HepG2 (cell line): ENCODE data around the gene ABCA4. TPM values are rescaled to one million over a fixed set of nuclear protein-coding genes. Genes with fewer than 3 reads are reported as not detected.

Experiments
- ATAC-seq: fragments of 200-7000 bp; cut with Tn5 transposase; 3 replicates; pipeline ENCODE4 v1.9.1; 2020; ENCODE audit warnings: mild to moderate bottlenecking, moderate library complexity
- BruUV-seq: library from RNA; stranded (reverse); fragments of 400-500 nt; replicated peaks from 2 replicates; lab custom pipeline; 2021; lab: Mats Ljungman, UMichigan
- CTCF ChIA-PET: fragments of 300-600 bp; formaldehyde crosslinking; extraction: SDS; loops from one replicate; lab custom pipeline; 2021; ENCODE audit warnings: low total read pairs, inconsistent platforms, low intra/inter-chr PET ratio; lab: Yijun Ruan, JAX
- POLR2A ChIA-PET: fragments of 350-600 bp; sonication (Branson Sonifier 250); formaldehyde crosslinking; loops from one replicate; lab custom pipeline; 2020; ENCODE audit warnings: antibody characterized with exemption, inconsistent platforms; lab: Yijun Ruan, JAX
- DNase-seq: peaks from one replicate; pipeline ENCODE4 v3.0.0-alpha.2; 2015; ENCODE audit warnings: low spot score
- FAIRE-seq: peaks from 3 replicates; lab custom pipeline; 2011; peaks lifted over from hg19 to GRCh38; lab: Jason Lieb, UNC
- H2AFZ ChIP-seq: one replicate; pipeline ENCODE4 v1.6.1; 2011; ENCODE audit warnings: low read length, inconsistent platforms
- H3K27ac ChIP-seq: fragments of 300-600 bp; 3 replicates; pipeline ENCODE4 v1.8.0; 2011; ENCODE audit warnings: mixed run types, mild to moderate bottlenecking, mixed read lengths, low read length, inconsistent platforms; ENCODE audit not compliant: insufficient read depth; ENCODE audit errors: extremely low read length
- H3K27me3 ChIP-seq, 2 experiments: fragments of 200-600 bp in 1 of 2; 2 replicates in 1 of 2; 3 replicates in 1 of 2; pipeline versions ENCODE4 v1.6.0 to v1.8.0; 2011; ENCODE audit warnings: low read length in 2 of 2, mild to moderate bottlenecking in 2 of 2, moderate library complexity in 2 of 2, inconsistent platforms in 1 of 2; ENCODE audit not compliant: insufficient read depth in 2 of 2, control insufficient read depth in 1 of 2
- H3K36me3 ChIP-seq, 2 experiments: fragments of 200-600 bp in 1 of 2; replicated peaks in 1 of 2; 2 replicates in 1 of 2; 3 replicates in 1 of 2; pipeline versions ENCODE4 v1.5.1 to v1.8.0; 2011; ENCODE audit warnings: low read length in 2 of 2, inconsistent platforms in 1 of 2; ENCODE audit not compliant: insufficient read depth in 2 of 2, control insufficient read depth in 1 of 2
- H3K4me1 ChIP-seq: 2 replicates; pipeline ENCODE4 v1.5.1; 2012; ENCODE audit warnings: low read length, inconsistent platforms; ENCODE audit not compliant: insufficient read depth
- H3K4me2 ChIP-seq: 2 replicates; pipeline ENCODE4 v1.6.0; 2011; ENCODE audit warnings: low read depth, low read length, inconsistent platforms
- H3K4me3 ChIP-seq, 3 experiments: fragments of 200-600 bp in 1 of 3; sonication (generic), shearing (Covaris generic) in 1 of 3; replicated peaks in 1 of 3; 2 replicates each; pipeline ENCODE4 v1.5.1; 2011 to 2016; ENCODE audit warnings: low read length in 3 of 3, inconsistent platforms in 2 of 3, low read depth in 2 of 3, mild to moderate bottlenecking in 2 of 3, control low read depth in 1 of 3, mixed read lengths in 1 of 3; ENCODE audit not compliant: insufficient read depth in 1 of 3
- H3K79me2 ChIP-seq: one replicate; pipeline ENCODE4 v1.6.1; 2011; ENCODE audit warnings: low read length, inconsistent platforms; ENCODE audit not compliant: insufficient read depth
- H3K9ac ChIP-seq: 2 replicates; pipeline ENCODE4 v1.6.0; 2011; ENCODE audit warnings: mild to moderate bottlenecking, low read depth, low read length, inconsistent platforms; ENCODE audit not compliant: insufficient read depth
- H3K9me3 ChIP-seq: 2 replicates; pipeline ENCODE4 v1.5.1; 2012; ENCODE audit warnings: mild to moderate bottlenecking, low read length
- H4K20me1 ChIP-seq: 2 replicates; pipeline ENCODE4 v1.6.0; 2011; ENCODE audit warnings: inconsistent platforms, mild to moderate bottlenecking, low read length, moderate library complexity; ENCODE audit not compliant: insufficient read depth
- AGO1 ChIP-seq: fragments of 200-400 bp; formaldehyde crosslinking; IDR thresholded peaks from 2 replicates; pipeline ENCODE4 v1.6.1; 2017; ENCODE audit warnings: mild to moderate bottlenecking, low read depth, low read length, moderate library complexity; ENCODE audit not compliant: poor library complexity, severe bottlenecking
- FOXO1 ChIP-seq: sonication (generic); formaldehyde crosslinking; IDR thresholded peaks from 2 replicates; pipeline ENCODE4 v1.4.0; 2020; ENCODE audit warnings: missing genetic modification reagents
- GPBP1L1 ChIP-seq: sonication (generic); formaldehyde crosslinking; IDR thresholded peaks from 2 replicates; pipeline ENCODE4 v1.5.0; 2020; ENCODE audit warnings: mild to moderate bottlenecking, missing genetic modification reagents
- IRX3 ChIP-seq: sonication (generic); formaldehyde crosslinking; IDR thresholded peaks from 2 replicates; pipeline ENCODE4 v1.8.1; 2023; ENCODE audit warnings: mild to moderate bottlenecking, low read depth, missing genetic modification reagents, borderline replicate concordance
- JUND ChIP-seq: sonication (generic); formaldehyde crosslinking; IDR thresholded peaks from 2 replicates; pipeline ENCODE4 v1.8.0; 2022; ENCODE audit warnings: mild to moderate bottlenecking, missing genetic modification reagents
- MEIS1 ChIP-seq: sonication (generic); formaldehyde crosslinking; IDR thresholded peaks from 2 replicates; pipeline ENCODE4 v1.9.0; 2021; ENCODE audit warnings: mild to moderate bottlenecking, missing genetic modification reagents, moderate library complexity, borderline replicate concordance
- NFYB ChIP-seq: sonication (generic); formaldehyde crosslinking; IDR thresholded peaks from 2 replicates; pipeline ENCODE4 v1.4.0; 2020; ENCODE audit warnings: missing genetic modification reagents
- PRDM4 ChIP-seq: sonication (generic); formaldehyde crosslinking; IDR thresholded peaks from 2 replicates; pipeline ENCODE4 v1.9.0; 2021; ENCODE audit warnings: missing genetic modification reagents, borderline replicate concordance
- RARG ChIP-seq: sonication (generic); formaldehyde crosslinking; IDR thresholded peaks from 2 replicates; pipeline ENCODE4 v1.4.0; 2020; ENCODE audit warnings: low read depth, mild to moderate bottlenecking, missing genetic modification reagents
- RFX3 ChIP-seq: IDR thresholded peaks from 2 replicates; pipeline ENCODE4 v1.6.1; 2016; ENCODE audit warnings: missing biosample characterization, missing genetic modification reagents
- TFE3 ChIP-seq: IDR thresholded peaks from 2 replicates; pipeline ENCODE4 v1.6.1; 2016
- ZBTB3 ChIP-seq: sonication (generic); formaldehyde crosslinking; IDR thresholded peaks from 2 replicates; pipeline ENCODE4 v1.4.0; 2020; ENCODE audit warnings: low read depth, mild to moderate bottlenecking, moderate library complexity, missing genetic modification reagents, borderline replicate concordance
- ZBTB42 ChIP-seq: sonication (generic); formaldehyde crosslinking; IDR thresholded peaks from 2 replicates; pipeline ENCODE4 v1.5.0; 2020; ENCODE audit warnings: mild to moderate bottlenecking, missing genetic modification reagents
- WGBS: methylation state at CpG from one replicate; pipeline ENCODE4 v1.1.6; 2017; ENCODE audit warnings: low lambda C conversion rate; 5-methylcytosine and 5-hydroxymethylcytosine counted together
- in situ Hi-C: cut with HindIII; loops from 2 replicates; pipeline ENCODE4 v1.10.0; 2017; ENCODE audit warnings: low pct_unique_long_range_greater_than_20kb; ENCODE audit not compliant: extremely low pct_ligation_motif_present
- intact Hi-C: fragments of 100-400 bp; cut with micrococcal nuclease; formaldehyde crosslinking; loops from one replicate; pipeline ENCODE4 v1.10.0; 2022; ENCODE audit not compliant: unreplicated experiment
- polyA plus RNA-seq, 8 experiments: library from polyadenylated mRNA; depleted of rRNA in 3 of 8; stranded (reverse) in 7 of 8; unstranded in 1 of 8; fragments of >200 nt; fragmentation: Illumina TruSeq in 4 of 8; extraction: Trizol in 4 of 8; gene quantifications; 2 replicates each; pipeline versions ENCODE4 v1.2.1 to v1.2.3, GENCODE V29; 2011 to 2016; ENCODE audit warnings: low read depth in 4 of 8, missing spikeins in 1 of 8, mixed read lengths in 1 of 8; ENCODE audit not compliant: insufficient read depth in 1 of 8
- total RNA-seq, 5 experiments: library from RNA; depleted of rRNA; stranded (reverse); fragments of >200 nt; fragmentation: Illumina TruSeq; extraction: Trizol; gene quantifications; 2 replicates each; pipeline ENCODE4 v1.2.3, GENCODE V29; 2016; ENCODE audit warnings: low read depth in 1 of 5

ABCA4 gene
- total and polyA plus RNA-seq, 2 of the 13 experiments (the other 11 are each of a cell fraction or from before 2014, with no cell fraction given) = 0.24 to 0.67 TPM

GRCh38 chr1:94017155-94017829 is 103.7 kb downstream of the ABCA4 start:
- Histone ChIP-seq H4K20me1 (no peaks in the 10 kb centered on the region), H3K36me3 (no peaks in the 10 kb centered on the region), H3K4me2 (no peak overlapping the region), H3K4me3 (no peak overlapping the region), H3K27ac (no peak overlapping the region), H3K4me1 (peaks cover 46% of the 10 kb centered on the region), H3K27me3 (peaks cover 0 to 20% of the 10 kb centered on the region in 2 experiments; a peak in 4 of 5 replicates), H2AFZ (no peak overlapping the region), H3K9ac (no peak overlapping the region), H3K9me3 (no peaks in the 10 kb centered on the region), H3K79me2 (no peaks in the 10 kb centered on the region)
- no peak for FAIRE-seq
- BruUV-seq = no TSS peak
- ChIA-PET CTCF (no interaction called here), POLR2A (no interaction called here)
- in situ Hi-C loops = no loop called here
- no peak for ATAC-seq
- TF ChIP-seq RARG (CRISPR knock-in tag) = no peak
- no peak for TF ChIP-seq PRDM4 (CRISPR knock-in tag)
- TF ChIP-seq IRX3 (CRISPR knock-in tag) = no peak
- DNase-seq = no peak
- intact Hi-C loops = no loop called here
- 18% methylated on average over 6 of the region's 6 CpGs for WGBS

- no peak for FAIRE-seq
- no peak overlapping the region for H3K9ac ChIP-seq
- H3K36me3 ChIP-seq = no peaks in the 10 kb centered on the region
- H3K27ac ChIP-seq = no peak overlapping the region
- H3K27me3 ChIP-seq = peaks cover 2 to 11% of the 10 kb centered on the region in 2 experiments; a peak in 3 of 5 replicates
- no peaks in the 10 kb centered on the region for H3K9me3 ChIP-seq
- intact Hi-C loops = no loop called here
- no peak overlapping the region for H2AFZ ChIP-seq
- ATAC-seq = no peak
- H3K4me1 ChIP-seq = peaks cover 40% of the 10 kb centered on the region
- no peak overlapping the region for H3K4me3 ChIP-seq
- no TSS peak for BruUV-seq
- in situ Hi-C loops = no loop called here
- H3K79me2 ChIP-seq = no peaks in the 10 kb centered on the region
- no peaks in the 10 kb centered on the region for H4K20me1 ChIP-seq
- ChIA-PET POLR2A (interaction anchor here (0.8 to 1.5 kb wide), 2 partner anchors 10 to 52 kb away, joined by 3 read pairs; no protein-coding TSS in a partner anchor), CTCF (no interaction called here)
- TF ChIP-seq ZBTB3 (CRISPR knock-in tag) (no peak), GPBP1L1 (CRISPR knock-in tag) (no peak), AGO1 (no peak), TFE3 (no peak), ZBTB42 (no peak), JUND (CRISPR knock-in tag) (no peak), RFX3 (CRISPR knock-in tag) (no peak), MEIS1 (CRISPR knock-in tag) (no peak), FOXO1 (CRISPR knock-in tag) (no peak), NFYB (CRISPR knock-in tag) (no peak)
- H3K4me2 ChIP-seq = no peak overlapping the region
- 58% methylated on average over 2 of the region's 3 CpGs for WGBS
- DNase-seq = no peak
These were observed 105.5 kb downstream of the ABCA4 start for GRCh38 chr1:94015489-94015817.
